Kidney (tissue), 14 donors: ENCODE measurements around the gene LHFPL3. TPM values are rescaled to one million over a fixed set of nuclear protein-coding genes. Genes with fewer than 3 reads are reported as not detected.

Experiments used
- DNase-seq, 5 donors: peaks; one replicate each; pipeline ENCODE4 v3.0.0-alpha.2; 2013 to 2020
- FAIRE-seq: peaks from 2 replicates; lab custom pipeline; 2012; peaks lifted over from hg19 to GRCh38; lab: Jason Lieb, UNC
- H3K27ac ChIP-seq, 2 donors: one replicate each; pipeline ENCODE4 v1.7.0; 2013; ENCODE audit warnings: low read depth in 2 of 2, low read length in 2 of 2, inconsistent platforms in 1 of 2
- H3K27me3 ChIP-seq: one replicate; pipeline ENCODE4 v1.7.1; 2013; ENCODE audit warnings: low read length, inconsistent platforms; ENCODE audit not compliant: control insufficient read depth, insufficient read depth
- H3K36me3 ChIP-seq, 3 donors: one replicate each; pipeline versions ENCODE4 v1.7.0 to v1.7.1; 2013; ENCODE audit warnings: low read length in 3 of 3, control low read depth in 1 of 3, inconsistent platforms in 1 of 3; ENCODE audit not compliant: insufficient read depth in 3 of 3, control insufficient read depth in 2 of 3
- H3K4me1 ChIP-seq, 3 donors: one replicate each; pipeline versions ENCODE4 v1.7.0 to v1.7.1; 2013; ENCODE audit warnings: low read length in 3 of 3, inconsistent platforms in 1 of 3, low read depth in 1 of 3; ENCODE audit not compliant: control insufficient read depth in 2 of 3, insufficient read depth in 2 of 3
- H3K4me3 ChIP-seq, 3 donors: one replicate each; pipeline versions ENCODE4 v1.7.0 to v1.8.1; 2013; ENCODE audit warnings: low read length in 3 of 3, control low read depth in 1 of 3, inconsistent platforms in 1 of 3
- H3K9ac ChIP-seq, 3 donors: one replicate each; pipeline versions ENCODE4 v1.7.0 to v1.7.1; 2013; ENCODE audit warnings: low read length in 3 of 3, control low read depth in 1 of 3, inconsistent platforms in 1 of 3
- H3K9me3 ChIP-seq, 3 donors: one replicate each; pipeline versions ENCODE4 v1.7.0 to v1.7.1; 2013; ENCODE audit warnings: low read length in 3 of 3, control low read depth in 1 of 3, inconsistent platforms in 1 of 3; ENCODE audit not compliant: control insufficient read depth in 2 of 3, insufficient read depth in 1 of 3
- intact Hi-C: fragments of 100-400 bp; cut with DNase I; formaldehyde crosslinking; loops from one replicate; pipeline ENCODE4 v1.11.1; 2022
- polyA plus RNA-seq: library from polyadenylated mRNA; stranded (reverse); fragments of 350-450 nt; fragmentation: Illumina TruSeq; extraction: RNeasy Lipid Tissue Mini Kit (QIAGEN cat#74804); gene quantifications from one replicate; pipeline ENCODE4 v1.2.3, GENCODE V29; 2014; ENCODE audit warnings: low read depth, low replicate concordance; ENCODE audit not compliant: insufficient read depth
- total RNA-seq: library from RNA; stranded (reverse); fragmentation: NEBNext Ultra II Directional; extraction: Animal tissue kit (Norgen Biotek cat#: 25700); gene quantifications from one replicate; pipeline ENCODE4 v1.2.1, GENCODE V29; 2021
- TF ChIP-seq, protein P1 (sequence below): IDR thresholded peaks from 3 replicates; pipeline ENCODE4 v1.5.1; 2012; ENCODE audit warnings: mild to moderate bottlenecking, moderate library complexity, borderline replicate concordance; ENCODE audit not compliant: insufficient read depth; ENCODE audit errors: extremely low read depth
- donor health status: control.
- donor health status: control.
- donor health status: control.
- donor health status: control.
- donor health status: control.
- donor health status: DM: yes; HTN: yes; CAD: no.
- donor health status: Normal renal cell carcinoma (clear cell type).

The LHFPL3 gene
- total and polyA plus RNA-seq, 2 donors from 2014 or later, result not detected

- Histone ChIP-seq H3K36me3 (peaks cover 0 to 6% (median 0%) of the 10 kb centered on the region in 3 donors), H3K4me3 (no peak overlapping the region), H3K27me3 (no peaks in the 10 kb centered on the region), H3K9me3 (no peaks in the 10 kb centered on the region), H3K4me1 (peaks cover 0 to 11% (median 0%) of the 10 kb centered on the region in 3 donors), H3K9ac (no peak overlapping the region), H3K27ac (peak overlapping the region in 1 of 2 donors; percentile 32)
- intact Hi-C loops, result no loop called here
- TF ChIP-seq, protein P1, sequence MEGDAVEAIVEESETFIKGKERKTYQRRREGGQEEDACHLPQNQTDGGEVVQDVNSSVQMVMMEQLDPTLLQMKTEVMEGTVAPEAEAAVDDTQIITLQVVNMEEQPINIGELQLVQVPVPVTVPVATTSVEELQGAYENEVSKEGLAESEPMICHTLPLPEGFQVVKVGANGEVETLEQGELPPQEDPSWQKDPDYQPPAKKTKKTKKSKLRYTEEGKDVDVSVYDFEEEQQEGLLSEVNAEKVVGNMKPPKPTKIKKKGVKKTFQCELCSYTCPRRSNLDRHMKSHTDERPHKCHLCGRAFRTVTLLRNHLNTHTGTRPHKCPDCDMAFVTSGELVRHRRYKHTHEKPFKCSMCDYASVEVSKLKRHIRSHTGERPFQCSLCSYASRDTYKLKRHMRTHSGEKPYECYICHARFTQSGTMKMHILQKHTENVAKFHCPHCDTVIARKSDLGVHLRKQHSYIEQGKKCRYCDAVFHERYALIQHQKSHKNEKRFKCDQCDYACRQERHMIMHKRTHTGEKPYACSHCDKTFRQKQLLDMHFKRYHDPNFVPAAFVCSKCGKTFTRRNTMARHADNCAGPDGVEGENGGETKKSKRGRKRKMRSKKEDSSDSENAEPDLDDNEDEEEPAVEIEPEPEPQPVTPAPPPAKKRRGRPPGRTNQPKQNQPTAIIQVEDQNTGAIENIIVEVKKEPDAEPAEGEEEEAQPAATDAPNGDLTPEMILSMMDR, result no peak
- FAIRE-seq, result no peak
- no peak for DNase-seq
Observed at GRCh38 chr7:104906032-104906431, 577.6 kb downstream of the LHFPL3 start.

DNA sequence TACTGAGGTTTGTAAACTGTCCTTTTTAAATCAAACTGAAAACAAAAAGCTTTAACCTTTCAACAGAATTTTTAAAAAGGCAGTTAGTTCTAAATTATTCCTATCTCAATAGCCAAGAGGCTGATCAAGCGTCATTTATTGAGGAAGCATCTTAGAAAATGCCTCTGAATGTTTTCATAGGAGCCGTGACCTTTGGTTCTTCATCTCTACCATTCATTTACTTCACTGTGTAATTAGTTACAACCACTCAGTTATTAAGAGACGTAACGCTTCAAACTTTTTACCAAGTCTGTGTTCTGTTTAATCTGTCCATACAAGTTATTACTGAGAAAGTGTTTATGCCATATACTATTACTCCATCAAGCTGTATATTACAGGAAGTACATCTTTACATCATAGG lies 578.2 kb downstream of the LHFPL3 start:
- H3K4me1 ChIP-seq, result peaks cover 0 to 11% (median 0%) of the 10 kb centered on the region in 3 donors
- peak overlapping the region in 1 of 3 donors; percentile 24 for H3K4me3 ChIP-seq
- TF ChIP-seq, protein P1, result no peak
- H3K9ac ChIP-seq, result no peak overlapping the region
- H3K9me3 ChIP-seq, result no peaks in the 10 kb centered on the region
- no peak overlapping the region for H3K27ac ChIP-seq
- H3K27me3 ChIP-seq, result no peaks in the 10 kb centered on the region
- DNase-seq (no peak), FAIRE-seq (peak; percentile 80)
- intact Hi-C loops, result no loop called here
- H3K36me3 ChIP-seq, result peaks cover 0 to 6% (median 0%) of the 10 kb centered on the region in 3 donors

GRCh38 chr7:104908636-104909035 lies 580.2 kb downstream of the LHFPL3 start:
- Histone ChIP-seq H3K9me3 (no peaks in the 10 kb centered on the region), H3K27ac (no peak overlapping the region), H3K9ac (no peak overlapping the region), H3K4me3 (no peak overlapping the region), H3K27me3 (no peaks in the 10 kb centered on the region), H3K4me1 (peaks cover 0 to 11% (median 0%) of the 10 kb centered on the region in 3 donors), H3K36me3 (peaks cover 0 to 6% (median 0%) of the 10 kb centered on the region in 3 donors)
- intact Hi-C loops, result no loop called here
- no peak for DNase-seq
- TF ChIP-seq, protein P1, result no peak
- no peak for FAIRE-seq

DNA sequence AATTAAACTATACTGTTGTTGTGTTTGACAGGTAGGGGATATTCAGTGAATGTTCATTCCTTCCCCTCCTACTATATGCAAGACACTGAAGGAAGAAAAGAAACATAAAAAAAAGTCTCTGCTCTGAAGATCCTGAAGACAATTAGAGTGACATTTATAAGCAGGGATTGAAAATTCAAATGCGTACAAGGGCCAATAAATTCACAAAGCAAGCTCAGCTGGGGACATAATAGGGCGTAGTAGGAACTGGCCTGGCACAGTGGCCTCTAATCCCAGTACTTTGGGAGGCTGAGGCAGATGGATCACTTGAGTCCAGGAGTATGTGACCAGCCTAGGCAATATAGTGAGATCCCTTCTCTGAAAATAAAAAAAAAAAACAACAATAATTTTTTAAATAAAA lies 580.7 kb downstream of the LHFPL3 start:
- peaks cover 0 to 11% (median 0%) of the 10 kb centered on the region in 3 donors for H3K4me1 ChIP-seq
- FAIRE-seq (no peak), DNase-seq (no peak)
- no peak overlapping the region for H3K27ac ChIP-seq
- no peaks in the 10 kb centered on the region for H3K27me3 ChIP-seq
- no peak overlapping the region for H3K4me3 ChIP-seq
- no peak overlapping the region for H3K9ac ChIP-seq
- H3K36me3 ChIP-seq, result peaks cover 0 to 6% (median 0%) of the 10 kb centered on the region in 3 donors
- H3K9me3 ChIP-seq, result no peaks in the 10 kb centered on the region
- TF ChIP-seq, protein P1, result no peak
- intact Hi-C loops, result no loop called here
